AG09309 (cell line): ENCODE data around the gene NAB2.

Experiments used
- DNase-seq: peaks from one replicate; pipeline ENCODE4 v3.0.0-alpha.2; 2010; ENCODE audit warnings: low read depth
- H3K4me3 ChIP-seq: 2 replicates; pipeline ENCODE4 v1.5.1; 2011; ENCODE audit warnings: mild to moderate bottlenecking, low read depth, low read length, moderate library complexity; ENCODE audit not compliant: control insufficient read depth
- TF ChIP-seq, protein P1 (sequence below): IDR thresholded peaks from 2 replicates; pipeline ENCODE4 v1.5.1; 2011; ENCODE audit warnings: mild to moderate bottlenecking, low read depth, low read length, inconsistent platforms; ENCODE audit not compliant: insufficient read depth, control insufficient read depth; ENCODE audit errors: missing control alignments

Gene NAB2

DNA sequence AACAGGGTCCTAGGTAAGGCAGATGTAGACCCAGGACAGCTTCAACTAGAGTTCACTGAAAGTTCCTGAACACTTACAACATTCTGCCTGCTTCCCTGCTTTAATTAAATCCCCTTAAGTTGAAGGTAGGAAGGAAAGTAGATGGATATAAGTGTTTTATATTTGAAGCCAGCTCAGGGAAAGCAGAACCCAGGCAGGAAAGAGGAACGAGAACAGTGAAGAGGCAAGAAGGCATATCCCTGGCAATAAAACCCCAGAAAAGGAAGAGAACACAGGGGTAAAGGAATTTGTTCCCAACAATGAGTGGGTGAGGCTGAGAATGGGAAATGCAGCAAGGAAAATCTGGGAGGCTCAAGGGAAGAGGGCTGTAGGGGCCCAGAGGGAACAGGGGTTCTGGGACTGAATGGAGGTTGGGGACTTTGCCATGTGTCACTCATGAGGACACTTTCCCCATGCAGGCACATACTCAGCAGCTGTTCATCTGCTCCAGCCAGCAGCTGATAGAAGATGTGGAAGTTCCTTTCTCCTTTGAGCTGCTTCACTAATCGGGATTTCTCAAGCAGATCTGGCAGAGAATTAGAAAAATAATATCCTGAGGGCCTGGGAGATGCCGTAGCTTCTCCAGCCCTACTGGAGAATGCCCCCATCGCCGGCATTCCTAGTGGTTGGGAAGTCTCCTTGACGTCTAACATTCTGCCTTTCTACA, 42.7 kb upstream of the NAB2 start:
- TF ChIP-seq, protein P1, sequence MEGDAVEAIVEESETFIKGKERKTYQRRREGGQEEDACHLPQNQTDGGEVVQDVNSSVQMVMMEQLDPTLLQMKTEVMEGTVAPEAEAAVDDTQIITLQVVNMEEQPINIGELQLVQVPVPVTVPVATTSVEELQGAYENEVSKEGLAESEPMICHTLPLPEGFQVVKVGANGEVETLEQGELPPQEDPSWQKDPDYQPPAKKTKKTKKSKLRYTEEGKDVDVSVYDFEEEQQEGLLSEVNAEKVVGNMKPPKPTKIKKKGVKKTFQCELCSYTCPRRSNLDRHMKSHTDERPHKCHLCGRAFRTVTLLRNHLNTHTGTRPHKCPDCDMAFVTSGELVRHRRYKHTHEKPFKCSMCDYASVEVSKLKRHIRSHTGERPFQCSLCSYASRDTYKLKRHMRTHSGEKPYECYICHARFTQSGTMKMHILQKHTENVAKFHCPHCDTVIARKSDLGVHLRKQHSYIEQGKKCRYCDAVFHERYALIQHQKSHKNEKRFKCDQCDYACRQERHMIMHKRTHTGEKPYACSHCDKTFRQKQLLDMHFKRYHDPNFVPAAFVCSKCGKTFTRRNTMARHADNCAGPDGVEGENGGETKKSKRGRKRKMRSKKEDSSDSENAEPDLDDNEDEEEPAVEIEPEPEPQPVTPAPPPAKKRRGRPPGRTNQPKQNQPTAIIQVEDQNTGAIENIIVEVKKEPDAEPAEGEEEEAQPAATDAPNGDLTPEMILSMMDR, result no peak
- DNase-seq, result no peak
- no peak overlapping the region for H3K4me3 ChIP-seq

GRCh38 chr12:57046947-57047890, 41.7 kb upstream of the NAB2 start:
- DNase-seq, result no peak
- TF ChIP-seq, protein P1, result no peak
- H3K4me3 ChIP-seq, result no peak overlapping the region

DNA sequence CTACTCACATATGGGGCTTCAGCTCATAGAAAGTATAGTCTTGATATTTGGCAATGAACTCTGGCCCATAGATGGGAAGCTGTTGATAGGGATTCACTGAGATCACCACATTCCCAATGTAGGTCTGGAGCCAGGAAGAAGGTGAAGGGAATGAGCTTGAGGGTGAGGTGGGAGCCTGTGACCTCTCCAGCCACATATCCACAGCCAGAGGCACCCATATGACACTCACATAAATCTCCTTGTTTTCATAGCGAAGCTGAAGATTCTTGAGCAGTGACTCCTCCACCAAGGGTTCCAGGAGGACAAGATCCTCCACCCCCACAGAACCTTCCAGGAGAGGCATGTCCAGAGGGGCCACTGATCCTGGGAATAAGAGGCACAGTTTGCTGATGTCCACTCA, 40.9 kb upstream of the NAB2 start:
- no peak for DNase-seq
- no peak overlapping the region for H3K4me3 ChIP-seq
- TF ChIP-seq, protein P1, result no peak

DNA sequence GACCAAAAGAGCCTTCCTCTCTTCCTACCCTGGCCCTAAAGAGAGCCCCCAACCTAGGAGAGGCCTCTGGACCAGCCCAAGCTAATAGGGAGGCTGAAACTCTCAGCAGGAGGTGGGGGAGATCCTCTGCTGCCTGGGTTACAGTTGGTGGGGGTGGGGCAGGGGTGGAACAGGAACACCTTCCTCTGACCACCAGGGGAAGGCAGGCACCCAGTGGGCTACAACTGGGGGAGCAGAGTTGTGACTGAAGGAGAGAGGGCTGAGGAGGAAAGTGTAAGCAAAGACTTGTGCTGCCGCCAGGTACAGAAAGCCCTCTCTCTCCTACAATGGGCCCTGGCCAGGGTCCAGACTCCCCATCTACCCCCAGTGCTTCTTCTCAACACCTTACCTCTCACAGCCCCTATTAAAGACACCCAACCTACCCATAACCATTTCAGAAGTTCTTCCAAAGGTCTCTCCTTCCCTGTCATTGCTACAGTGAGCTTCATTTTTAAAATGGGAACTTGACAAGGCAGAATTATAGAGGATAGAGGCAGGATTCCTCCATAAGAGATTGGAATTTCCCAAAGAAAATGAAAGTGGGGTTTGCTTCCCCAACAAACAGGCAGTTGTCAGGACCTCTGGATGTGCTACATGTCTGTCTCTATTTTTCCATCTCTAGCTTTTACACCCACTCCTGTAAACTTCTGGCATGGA, 40.3 kb upstream of the NAB2 start:
- TF ChIP-seq, protein P1, result no peak
- no peak for DNase-seq
- H3K4me3 ChIP-seq, result no peak overlapping the region

DNA sequence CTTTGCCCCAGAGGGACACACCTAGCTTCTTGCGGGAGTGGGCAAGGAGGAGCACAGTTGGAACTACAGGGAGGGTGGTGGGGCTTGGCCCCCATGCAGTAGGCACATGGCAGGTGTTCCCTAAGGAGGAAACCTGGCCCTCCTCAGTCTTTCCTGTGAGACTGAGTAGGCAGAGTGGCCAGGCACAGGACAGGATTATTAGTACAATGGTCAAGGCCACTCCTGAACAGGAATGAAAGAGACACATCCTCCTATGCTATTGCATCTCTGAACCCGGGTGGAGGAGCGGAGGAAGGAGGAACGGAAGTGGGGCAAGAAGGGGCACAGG, 39.8 kb upstream of the NAB2 start:
- no peak overlapping the region for H3K4me3 ChIP-seq
- no peak for DNase-seq
- TF ChIP-seq, protein P1, result no peak

GRCh38 chr12:57049890-57050289, 39.0 kb upstream of the NAB2 start, which contains the start of gene MYO1A:
Gene MYO1A, minus strand, starts transcription at chr12:57050129. Its CDS starts 1,806 bp downstream, at chr12:57048323.
- no peak for DNase-seq
- H3K4me3 ChIP-seq, result no peak within 1 kb of the TSS
- TF ChIP-seq, protein P1, result no peak
